ENCODE measurements around the gene DELE1.
"Not testable (repeated sequence)": the region's sequence is repeated elsewhere in the genome, so short reads cannot be mapped to it uniquely, and the experiment has no call there.

Gene DELE1

DNA sequence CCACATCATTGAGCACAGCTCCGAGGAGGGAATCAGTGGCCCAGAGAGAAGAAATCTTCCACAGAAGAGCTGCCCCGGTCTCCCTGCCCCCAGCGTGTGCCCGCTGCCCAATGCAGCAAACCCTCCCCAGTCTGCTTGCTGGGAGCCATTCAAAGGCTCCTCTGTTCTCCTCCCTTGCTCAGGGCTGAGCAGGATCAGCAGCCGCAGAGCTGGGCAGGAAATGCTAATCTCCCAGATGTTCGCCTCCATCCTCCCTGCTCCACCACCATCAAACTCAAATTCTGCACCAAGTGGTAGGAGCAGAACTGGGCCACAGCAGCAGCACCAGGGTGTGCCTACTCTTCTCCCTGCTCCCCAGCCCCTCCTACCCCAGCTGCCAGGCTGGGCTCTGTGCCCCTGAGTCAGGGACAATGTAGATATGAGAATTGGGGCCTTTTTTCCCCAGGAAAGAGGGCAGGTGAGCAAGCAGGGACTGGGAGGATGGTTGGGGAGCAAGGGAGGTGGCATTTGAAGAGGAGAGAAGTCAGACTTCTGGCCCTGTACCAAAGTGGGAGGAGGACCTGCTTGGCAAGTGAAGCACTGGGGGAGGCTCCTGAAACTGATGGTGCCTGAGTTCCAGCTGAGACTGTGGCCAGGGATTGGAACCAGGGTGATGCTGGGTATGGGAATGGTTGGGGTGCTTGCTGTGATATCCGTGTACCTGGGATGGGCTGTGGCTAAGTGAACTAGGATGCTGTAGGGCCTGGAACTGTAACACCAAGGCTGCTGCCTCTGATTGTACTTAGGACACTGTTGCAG, 43.5 kb upstream of the DELE1 start:
- FAIRE-seq (no peak), DNase-seq (ENCODE audit: insufficient read length, low spot score) (no peak)
- no peak for TF ChIP-seq POLR2A (IDR thresholded peaks at IDR 0.05; ENCODE audit: low read depth, low read length)

DNA sequence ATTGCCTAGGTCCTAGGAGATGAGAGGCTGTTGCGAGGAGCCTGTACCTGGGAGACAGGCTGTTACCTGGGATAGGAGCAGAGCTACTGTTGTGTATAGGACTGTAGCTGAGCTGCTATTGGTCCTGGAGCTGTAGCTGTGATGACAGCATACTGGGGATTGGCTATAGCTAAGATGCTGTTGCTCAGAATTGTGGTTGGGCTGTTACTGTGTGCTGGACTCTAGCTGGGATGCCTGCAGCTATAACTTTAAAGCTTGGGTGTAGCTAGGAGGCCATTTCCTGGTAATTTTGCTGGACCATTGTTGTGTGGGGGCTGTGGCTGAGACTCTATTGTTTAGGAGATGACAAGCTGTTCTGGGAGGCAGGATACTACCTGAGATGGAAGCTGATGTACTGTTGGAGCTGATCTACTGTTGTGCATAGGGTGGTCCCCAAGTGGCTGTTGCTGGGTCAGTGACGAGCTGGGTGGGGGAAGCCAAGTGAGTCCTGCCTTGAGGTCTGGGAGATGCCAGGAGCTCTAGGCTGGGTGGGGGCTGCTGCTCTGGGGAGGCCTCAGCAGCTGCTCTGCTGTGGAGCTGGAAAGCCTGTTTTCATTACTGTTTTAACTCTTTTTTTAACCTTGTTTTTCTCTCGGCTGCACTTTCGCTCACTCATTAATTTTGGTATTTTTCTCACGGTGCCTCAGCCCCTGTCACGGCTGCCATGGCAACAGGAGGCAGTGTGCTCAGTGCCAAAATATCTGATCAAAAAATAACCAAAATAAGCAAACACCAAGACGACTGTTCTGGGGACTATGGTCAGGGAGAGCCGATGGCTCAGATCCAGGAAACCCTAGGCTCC, 42.5 kb upstream of the DELE1 start:
- no peak for TF ChIP-seq POLR2A (IDR thresholded peaks at IDR 0.05; ENCODE audit: low read depth, low read length)
- no peak for DNase-seq (ENCODE audit: insufficient read length, low spot score)
- no peak for FAIRE-seq

DNA sequence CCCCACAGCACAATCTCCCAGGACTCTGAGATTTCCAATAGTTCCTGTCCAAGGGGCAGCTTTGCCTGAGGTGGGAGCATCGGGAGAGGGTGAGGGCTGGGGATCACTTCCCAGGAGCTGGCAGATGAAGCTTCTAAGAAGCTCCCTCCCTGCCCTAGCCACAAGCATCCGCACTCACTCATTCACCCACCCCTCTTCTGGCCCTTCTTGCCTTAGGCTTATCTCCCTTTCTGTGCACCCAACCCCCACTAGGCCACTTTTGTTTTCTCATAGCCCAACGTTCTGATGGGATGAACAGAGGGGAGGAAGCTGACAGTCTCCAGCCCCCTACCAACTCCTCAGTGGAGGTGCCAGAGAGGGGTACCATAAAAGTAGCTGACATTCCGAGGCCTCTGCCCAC, 41.8 kb upstream of the DELE1 start:
- no peak for TF ChIP-seq POLR2A (IDR thresholded peaks at IDR 0.05; ENCODE audit: low read depth, low read length)
- DNase-seq (ENCODE audit: insufficient read length, low spot score) (no peak), FAIRE-seq (no peak)

DNA sequence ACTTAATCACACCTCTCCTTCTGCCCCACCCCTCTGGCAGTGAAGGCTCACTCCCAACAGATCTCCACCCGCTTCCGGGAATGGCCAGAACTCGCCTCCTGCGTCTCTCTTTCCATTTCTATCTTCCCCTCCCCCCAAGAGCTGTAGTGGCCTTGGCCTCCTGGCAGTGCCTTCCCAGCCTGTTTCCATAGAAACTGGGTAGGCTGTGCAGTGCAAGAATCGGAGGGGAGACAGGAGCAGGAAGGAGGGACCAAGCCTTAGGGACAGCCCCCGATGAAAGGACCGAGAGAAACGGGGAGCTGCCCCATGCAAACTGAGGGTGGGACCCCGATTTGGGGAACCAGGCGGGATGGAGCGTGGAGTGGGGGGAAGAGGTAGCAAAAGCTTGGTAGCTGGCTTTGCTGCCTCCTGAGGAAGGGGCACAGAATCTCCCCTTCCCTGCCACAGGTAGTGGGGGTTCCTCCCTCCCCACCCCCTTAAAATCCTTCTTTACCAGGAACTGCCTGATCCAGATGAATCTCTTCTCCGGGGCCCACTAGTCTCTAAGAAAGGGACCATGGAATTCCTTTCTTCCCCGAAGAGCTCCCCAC, 41.0 kb upstream of the DELE1 start:
- no peak for DNase-seq (ENCODE audit: insufficient read length, low spot score)
- no peak for FAIRE-seq
- no peak for TF ChIP-seq POLR2A (IDR thresholded peaks at IDR 0.05; ENCODE audit: low read depth, low read length)

DNA sequence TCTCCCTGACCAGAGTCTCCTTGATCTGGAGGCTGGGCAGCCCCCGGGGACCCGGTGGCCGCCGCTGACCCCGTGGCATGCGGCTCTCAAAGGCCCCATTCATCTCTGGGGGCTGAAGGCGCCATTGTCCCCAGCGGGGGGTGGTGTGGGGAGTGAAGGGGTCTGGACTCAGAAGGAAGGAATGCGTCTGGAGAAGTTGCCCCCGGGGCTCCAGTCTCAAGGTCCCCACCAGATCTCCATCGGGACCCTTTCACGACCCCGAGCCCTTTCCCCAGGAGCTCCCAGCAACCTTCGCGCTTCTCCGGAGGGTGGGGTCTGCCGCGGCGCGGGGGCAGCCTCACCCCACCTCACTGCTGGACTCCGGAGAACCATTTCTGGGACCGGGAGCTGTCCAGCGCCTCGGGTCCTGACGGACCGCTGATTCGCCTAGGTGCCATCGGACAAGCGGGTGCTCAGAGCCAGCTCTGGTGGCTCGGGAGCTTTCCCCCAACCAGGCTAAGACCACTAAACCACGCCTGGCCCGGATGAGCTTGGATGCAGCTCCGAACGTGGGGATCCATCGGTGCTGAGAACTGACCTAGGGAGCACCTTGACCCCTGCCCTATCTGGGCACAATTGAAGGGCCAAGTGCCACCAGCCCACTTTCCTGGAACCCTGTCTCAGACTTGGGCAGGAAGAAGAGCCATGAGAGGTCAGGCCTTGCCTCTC, 40.3 kb upstream of the DELE1 start:
- FAIRE-seq = no peak
- no peak for DNase-seq (ENCODE audit: insufficient read length, low spot score)
- TF ChIP-seq POLR2A (IDR thresholded peaks at IDR 0.05; ENCODE audit: low read depth, low read length) = no peak

DNA sequence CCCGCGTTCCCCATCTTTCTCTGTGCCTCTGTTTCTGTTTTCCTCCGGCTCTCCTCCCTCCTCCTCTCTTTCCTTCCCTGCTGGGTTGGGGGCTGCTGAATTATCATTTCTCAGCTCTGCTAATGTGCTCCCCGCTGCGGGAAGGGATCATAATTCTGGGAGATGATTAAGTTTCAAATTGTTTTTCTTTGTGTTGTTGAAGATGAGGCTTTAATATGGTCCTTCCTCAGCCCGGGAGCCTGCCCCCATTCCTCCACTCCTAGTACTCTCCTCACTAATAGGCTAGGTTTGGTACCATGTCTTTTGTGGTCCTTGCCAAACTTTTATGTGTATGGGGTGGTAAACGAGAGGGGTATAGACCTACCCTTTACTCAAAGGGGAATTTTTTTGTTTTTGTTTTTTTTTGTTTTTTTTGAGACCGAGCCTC, 39.8 kb upstream of the DELE1 start:
- DNase-seq (ENCODE audit: insufficient read length, low spot score) = no peak
- TF ChIP-seq POLR2A (IDR thresholded peaks at IDR 0.05; ENCODE audit: low read depth, low read length) = no peak
- no peak for FAIRE-seq

DNA sequence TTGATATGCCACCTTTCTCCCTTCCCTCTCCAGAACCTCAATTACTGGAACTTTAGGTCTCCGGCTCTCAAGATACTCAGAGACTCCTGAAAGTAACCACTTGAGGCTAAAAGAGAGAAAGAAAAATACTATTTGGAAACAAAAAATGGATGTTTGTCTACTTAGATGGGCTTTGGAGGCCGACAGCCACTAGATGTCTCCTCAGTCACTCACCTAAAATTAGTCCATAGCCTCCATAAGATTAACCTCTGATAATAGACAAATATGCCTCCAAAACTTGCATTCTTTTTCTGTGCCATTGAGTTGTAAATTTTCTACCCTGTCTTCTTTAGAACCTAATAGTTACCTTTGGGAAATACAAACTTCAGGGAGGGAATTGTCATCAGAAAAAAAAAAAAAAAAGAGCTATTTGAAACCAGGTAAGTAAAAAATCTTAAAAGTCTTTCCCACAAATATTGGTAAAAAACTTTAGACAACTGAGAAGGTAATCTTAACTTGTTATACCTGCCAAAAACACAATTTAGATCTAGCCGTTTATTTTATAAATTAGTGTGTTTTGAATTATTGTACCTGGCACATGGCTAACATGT, 34.3 kb upstream of the DELE1 start:
- DNase-seq (ENCODE audit: insufficient read length, low spot score) = no peak
- no peak for FAIRE-seq
- TF ChIP-seq POLR2A (IDR thresholded peaks at IDR 0.05; ENCODE audit: low read depth, low read length) = no peak

DNA sequence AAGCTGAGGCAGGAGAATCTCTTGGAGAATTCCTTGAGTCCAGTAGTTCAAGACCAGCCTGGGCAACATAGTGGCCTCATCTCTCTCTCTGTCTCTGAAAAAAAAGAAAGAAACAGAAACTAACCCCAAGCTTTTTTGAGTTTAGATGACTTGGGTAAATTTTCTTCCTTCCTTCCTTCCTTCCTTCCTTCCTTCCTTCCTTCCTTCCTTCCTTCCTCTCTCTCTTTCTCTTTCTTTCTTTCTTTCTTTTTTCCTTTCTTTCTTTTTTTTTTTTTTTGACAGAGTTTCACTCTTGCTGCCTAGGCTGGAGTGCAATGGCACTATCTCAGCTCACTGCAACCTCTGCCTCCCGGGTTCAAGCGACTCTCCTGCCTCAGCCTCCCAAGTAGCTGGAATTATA, 33.2 kb upstream of the DELE1 start:
- not testable (repeated sequence) for DNase-seq (ENCODE audit: insufficient read length, low spot score); FAIRE-seq

DNA sequence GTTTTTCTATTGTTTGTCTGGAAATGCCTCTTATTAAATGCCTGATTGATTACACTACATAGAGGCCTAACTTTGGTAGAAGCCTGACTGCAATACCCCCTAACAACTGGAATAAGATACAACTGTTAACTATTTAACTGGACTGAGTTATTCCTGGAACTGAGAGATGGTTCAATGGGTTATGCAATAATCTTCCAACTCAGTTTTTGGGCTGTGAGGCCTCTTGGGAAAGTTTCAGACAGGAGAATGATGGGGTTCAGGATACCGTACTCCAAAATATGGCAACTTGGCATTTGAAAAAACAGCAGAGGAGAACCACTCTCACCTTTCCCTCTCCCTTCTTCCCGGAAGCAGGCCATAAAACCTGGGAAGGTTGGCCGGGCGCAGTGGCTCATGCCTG, 26.2 kb upstream of the DELE1 start:
- FAIRE-seq (no peak), DNase-seq (ENCODE audit: insufficient read length, low spot score) (no peak)
- TF ChIP-seq POLR2A (IDR thresholded peaks at IDR 0.05; ENCODE audit: low read depth, low read length) = no peak

DNA sequence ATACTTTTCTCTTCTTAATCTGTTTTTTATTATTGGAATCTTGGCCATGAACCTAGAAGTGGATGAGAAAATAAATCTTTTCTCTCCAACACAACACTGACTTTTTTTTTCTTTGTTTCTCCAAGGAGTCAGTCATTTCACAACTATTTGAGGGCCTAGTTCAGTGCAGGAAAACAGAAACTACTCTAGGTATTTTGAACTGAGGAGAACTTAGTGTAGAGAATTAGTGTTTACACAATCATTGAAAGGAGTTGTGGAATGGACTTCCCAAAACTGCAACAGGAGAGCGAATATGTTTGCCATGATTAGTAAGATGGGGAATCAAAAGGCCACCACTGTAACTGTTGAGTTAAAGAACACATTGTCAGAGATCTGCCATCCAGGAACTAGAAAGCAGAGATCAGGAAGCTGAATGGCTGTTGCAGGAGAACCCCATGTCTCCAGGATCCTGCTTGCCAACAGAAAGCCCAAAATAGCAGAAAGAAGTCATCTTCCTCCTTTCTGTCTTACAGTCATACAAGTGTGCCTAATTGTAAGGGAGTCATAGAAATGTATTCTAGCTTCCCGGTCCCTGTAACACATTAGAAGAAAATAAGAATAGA, 25.1 kb upstream of the DELE1 start:
- TF ChIP-seq POLR2A (IDR thresholded peaks at IDR 0.05; ENCODE audit: low read depth, low read length) = no peak
- DNase-seq (ENCODE audit: insufficient read length, low spot score) (no peak), FAIRE-seq (no peak)

DNA sequence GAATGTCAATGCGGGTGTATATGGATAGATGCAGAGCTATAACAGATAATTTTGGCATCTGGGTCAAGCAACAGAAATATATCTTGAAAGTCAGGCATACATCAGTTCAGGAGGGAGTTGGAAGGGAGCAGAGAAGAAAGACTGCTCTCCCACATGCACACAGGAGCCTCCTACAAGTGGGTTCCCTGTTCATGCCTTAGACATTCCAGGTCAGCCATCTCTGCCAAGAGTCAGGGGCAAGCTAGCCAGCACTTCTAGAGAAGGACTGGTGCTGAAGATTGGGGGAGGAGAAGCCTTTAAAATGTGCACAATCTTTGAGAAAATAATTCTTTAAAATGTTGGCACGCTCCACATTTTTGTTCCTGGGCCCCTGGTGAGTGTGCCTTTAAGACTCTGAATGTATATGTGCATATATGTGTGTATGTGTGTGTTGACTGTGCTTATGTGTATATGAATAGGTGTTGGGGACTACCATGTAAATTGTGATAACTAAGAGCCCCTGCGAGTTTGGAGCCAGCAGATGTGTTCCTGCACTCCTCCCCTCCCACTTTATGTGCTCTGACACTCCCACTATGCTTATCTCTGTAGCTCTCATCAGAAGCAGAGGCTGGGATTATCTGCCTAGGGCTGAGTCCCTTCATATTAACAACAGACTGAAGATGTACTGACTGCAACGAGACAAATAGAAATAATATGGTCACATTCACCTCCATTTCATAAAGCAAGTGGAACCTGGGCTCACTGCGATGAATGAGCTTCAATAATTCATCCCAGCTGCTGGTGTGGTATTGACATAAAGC, 21.5 kb upstream of the DELE1 start:
- no peak for FAIRE-seq
- no peak for TF ChIP-seq POLR2A (IDR thresholded peaks at IDR 0.05; ENCODE audit: low read depth, low read length)

DNA sequence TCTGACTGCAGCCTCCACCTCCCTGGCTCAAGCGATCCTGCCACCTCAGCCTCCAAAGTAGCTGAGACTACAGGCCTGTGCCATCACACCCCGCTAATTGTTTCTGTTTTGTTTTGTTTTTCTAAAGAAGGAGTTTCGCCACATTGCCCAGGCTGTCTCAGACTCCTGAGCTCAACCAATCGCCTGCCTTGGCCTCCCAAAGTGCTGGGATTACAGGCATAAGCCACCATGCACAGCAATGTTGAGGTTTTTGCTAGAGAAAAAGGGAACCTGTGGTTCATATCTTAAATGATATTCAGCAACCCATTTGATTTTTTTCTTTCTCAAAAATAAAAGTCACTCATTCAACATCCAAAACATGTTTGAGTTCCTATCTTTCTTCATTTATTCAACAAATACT, 20.4 kb upstream of the DELE1 start:
- FAIRE-seq = no peak
- DNase-seq (ENCODE audit: insufficient read length, low spot score) = no peak

More for the DNA sequence above, 21.5 kb upstream of the DELE1 start:
- no peak for DNase-seq (ENCODE audit: insufficient read length, low spot score)

More for the DNA sequence above, 20.4 kb upstream of the DELE1 start:
- TF ChIP-seq POLR2A (IDR thresholded peaks at IDR 0.05; ENCODE audit: low read depth, low read length) = no peak

Data from H54 (cell line).